HG02678 (cell line): ENCODE results near the gene ARMH3.

Experiments
- ATAC-seq: cut with Tn5 transposase; IDR thresholded peaks from one replicate; pipeline ENCODE4 v1.9.1; 2021; ENCODE audit warnings: mild to moderate bottlenecking, moderate library complexity; ENCODE audit not compliant: unreplicated experiment

The ARMH3 gene

DNA sequence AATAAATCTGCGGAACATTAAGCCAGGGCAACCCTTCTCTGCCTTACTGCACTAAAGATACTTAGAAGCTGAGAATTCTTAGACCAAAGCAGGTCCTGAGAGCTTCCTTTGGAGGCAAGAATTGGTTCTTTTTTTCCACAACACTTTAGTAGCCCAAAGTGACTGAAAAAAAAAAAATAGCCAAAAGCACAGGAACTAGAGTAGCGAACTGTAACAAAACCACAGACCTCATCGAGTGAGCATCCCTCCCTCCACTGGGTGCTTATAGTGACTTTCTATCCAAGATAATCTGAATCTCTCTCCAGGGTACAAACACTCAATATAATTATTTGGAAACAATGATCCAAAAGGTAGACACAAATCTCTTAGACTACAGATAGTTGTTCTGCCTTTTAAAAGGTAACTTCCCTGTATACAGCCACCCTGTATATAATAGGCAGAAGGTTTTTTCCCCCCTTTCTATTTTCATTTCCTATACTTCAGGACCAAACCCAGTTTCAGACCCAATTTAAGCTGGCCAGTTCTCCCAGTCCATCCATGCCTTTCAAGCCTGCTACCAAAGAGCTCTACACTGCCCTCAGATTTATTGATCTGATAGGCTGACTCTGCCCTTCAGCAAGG is 180.8 kb downstream of the ARMH3 start:
- ATAC-seq = no peak

DNA sequence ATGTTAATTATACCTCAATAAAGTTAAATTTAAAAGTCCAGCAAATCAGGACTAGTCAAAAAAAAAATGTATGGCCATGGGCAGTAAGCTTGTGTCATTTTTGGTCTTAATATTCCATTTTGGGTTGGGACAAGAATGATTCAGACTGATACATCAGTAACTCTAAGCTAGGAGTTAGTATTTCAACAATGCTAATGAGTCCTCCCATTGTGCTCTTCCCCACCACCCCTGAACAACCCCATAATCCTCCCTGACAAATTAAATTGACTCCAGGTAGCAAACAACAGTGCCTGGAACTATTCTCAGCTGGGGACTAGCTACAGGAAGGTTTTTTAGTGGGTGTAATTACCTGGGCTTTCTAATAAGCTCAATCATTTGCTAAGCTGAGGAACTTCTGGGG is 181.7 kb downstream of the ARMH3 start:
- no peak for ATAC-seq

DNA sequence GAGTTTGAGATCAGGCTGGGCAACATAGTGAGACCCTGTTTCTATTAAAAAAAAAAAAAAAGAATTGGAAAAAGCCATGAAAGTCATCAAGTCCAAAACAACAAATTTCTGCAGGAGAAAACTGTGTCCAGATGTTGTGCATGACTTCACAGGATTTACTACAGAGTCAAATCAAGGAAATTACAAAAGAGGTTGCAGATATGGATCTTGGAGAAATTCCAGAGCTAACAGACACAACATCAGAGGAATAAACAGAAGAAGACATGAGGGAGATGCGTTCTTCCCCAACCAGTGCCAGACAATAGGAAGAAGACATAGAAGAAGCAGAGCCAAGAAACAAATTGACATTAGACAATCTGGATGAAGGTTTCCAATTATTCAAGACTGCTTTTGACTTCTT is 188.0 kb downstream of the ARMH3 start:
- no peak for ATAC-seq

DNA sequence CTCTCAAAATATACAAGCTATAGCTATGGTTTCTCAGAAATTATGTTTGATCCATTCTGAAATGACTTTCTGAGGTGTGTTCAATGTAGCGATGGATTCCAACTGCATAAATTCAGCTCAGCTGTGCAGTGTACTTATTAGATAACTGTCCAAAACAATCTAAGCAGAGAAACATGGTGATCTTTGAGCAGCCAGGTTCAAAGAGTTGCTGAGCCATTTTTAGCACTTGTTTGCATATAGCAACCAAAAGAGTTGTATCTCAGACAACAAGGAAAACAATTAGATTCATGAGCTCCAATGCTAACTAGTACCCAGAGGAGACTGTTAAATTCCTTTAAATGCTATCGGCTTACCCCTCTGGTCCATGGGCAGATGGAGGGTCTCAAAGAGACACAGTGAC is 196.4 kb downstream of the ARMH3 start:
- no peak for ATAC-seq

DNA sequence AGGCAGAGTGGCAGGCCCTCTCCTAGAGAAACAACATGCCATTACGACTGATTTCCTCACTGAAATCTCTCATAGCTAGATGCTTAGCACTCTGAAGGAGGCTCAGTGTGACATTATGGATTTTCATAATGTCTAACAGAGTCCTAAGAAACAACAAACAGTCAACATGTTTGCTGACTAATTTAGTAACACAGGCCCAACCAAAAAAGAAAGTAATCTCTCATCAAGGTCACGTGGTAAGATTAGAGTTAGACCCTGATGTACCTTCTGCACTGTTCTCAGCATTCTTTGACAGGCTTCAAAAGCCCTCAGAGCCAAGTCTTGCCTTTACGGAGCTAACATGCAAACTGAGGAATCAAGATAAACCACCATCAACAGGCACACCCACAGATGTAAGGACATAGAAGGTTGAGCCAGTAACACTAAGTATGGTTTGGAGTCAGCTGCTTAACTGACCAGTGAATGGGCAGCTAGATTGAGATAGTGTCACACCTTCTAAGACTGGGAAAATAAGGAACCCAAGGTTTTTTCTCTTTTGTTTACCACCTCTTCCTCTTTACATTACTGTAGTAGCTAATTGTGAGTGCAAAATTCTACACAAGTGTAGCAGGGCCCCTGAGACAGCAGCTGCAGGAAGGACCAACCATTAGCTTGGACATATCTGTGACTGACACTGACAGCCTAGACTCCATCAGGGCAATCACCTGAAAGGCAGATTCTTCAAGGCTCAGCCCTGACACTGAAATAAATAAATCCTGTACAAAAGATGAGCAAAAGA is 197.1 kb downstream of the ARMH3 start:
- no peak for ATAC-seq

DNA sequence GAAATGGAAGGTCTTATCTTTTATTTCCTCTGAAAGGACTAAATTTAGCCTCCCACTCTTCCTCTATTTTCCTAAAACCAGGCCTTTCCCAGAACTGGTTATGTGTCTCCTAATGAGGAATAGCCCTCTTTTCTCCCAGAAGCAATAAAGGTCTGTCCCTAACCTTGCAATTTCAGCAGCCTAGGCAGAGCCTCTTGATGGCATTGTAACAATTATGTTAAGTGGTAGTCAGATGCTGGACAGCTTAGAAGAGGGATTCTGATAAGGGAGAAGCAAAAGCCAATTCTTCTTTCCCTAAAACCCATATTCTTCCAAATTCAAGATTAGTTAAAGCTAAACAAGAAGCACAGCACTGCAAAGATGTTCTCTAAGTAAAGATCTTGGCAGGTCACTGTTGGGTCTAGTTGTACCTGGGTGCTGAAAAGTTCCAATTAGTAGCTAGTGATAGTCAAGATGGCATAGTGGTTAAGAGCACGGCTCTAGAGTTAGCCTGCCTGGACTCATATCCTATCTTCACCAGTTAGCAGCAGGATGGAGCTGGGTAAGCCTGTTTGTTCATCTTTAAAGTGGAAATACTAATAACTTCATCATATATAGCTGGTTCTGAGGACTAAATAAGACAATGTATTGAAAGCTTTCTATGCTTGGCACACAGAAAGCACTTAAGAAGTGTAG is 198.0 kb downstream of the ARMH3 start:
- no peak for ATAC-seq

DNA sequence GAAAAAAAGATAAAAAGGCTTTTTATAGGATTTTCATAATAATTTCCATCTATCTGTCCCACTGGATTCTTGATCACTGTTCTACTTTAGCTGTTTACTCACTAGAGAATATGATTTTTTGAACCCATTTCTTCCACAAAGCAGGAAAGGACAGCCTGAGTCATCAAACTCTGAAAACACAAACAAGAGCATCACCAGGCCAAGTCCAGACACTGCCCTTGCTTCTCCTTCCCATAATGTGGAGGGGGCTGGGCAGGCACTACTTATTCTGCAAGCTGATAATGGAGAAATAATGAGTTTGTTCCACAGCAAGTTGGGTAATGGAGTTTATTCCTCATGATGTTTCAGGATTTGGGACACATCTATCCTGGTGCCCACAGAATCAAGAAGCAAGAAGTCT is 199.3 kb downstream of the ARMH3 start:
- no peak for ATAC-seq

DNA sequence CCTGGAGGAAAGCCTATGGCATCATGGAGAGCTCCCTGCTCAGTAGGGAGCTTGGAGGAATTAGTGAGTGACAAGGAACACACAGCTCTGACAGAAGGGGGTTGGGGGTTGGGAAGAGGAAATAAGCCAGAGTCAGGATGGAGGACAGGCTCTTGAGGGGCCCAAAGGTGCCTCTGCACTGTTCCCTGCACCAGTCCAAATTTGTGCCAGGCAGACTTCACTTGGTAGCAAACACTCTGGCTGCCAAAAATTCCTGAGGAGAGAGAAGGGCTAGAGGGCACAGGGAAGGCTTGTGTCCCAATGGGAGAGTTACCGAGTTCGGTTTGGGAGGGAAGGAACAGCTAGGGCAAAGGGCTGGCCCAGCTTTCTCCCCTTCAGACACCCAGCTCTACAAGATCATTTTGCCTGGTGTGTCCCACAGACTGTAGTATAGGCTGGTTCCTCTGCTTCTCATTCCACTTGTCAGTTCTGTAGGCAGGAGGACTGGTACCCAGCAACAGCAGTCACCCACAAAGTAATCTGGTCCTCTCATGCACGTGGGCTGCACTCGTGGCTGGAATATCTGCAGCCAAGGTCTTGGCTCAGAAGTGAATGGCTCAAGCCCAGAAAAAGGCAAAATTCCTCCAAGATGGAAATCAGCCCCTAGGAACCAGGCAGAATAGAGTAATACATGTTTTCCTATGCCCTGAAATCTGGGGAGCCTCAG is 204.4 kb downstream of the ARMH3 start:
- ATAC-seq = no peak

DNA sequence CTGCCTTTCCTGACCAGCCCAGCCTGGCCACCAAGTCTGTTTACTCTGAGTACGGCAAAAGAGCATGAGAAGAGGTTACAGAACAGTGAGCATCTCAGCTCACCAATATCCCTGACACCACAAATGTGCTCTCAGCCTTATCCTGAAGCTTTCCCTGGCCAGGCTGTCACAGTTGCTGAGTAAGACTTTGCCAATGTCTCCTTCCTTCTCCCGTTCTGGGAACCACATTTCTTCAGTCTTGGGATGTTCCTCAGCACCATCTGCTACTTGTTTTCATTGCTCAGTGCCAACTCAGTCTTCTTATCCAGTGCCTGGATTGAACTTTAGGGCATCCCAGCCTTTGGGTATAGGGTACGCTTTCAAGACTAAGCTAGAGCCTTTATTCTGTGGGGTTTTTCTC is 205.2 kb downstream of the ARMH3 start:
- no peak for ATAC-seq

DNA sequence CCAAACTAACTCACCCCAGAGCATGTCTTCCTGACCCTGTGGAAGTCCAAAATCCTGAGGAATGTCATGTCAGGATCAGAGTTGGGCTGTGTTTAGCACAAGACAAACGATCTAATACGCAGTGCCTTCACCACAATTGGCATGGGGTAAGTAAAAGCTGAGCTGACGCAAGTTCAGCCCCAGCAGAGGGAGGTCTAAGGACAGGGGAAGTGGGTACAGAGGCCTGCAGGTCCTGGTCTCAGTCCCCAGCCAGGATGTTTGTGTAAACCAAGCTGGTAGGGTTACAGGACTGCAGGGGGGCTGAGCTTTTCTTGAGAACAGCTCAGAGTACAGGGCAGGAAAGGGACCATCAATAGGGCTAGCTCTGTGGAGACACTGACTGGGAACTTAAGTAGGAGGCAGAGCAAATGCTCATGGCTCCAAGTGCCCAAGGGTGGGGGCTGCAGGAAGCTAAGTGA is 207.1 kb downstream of the ARMH3 start:
- ATAC-seq = no peak

DNA sequence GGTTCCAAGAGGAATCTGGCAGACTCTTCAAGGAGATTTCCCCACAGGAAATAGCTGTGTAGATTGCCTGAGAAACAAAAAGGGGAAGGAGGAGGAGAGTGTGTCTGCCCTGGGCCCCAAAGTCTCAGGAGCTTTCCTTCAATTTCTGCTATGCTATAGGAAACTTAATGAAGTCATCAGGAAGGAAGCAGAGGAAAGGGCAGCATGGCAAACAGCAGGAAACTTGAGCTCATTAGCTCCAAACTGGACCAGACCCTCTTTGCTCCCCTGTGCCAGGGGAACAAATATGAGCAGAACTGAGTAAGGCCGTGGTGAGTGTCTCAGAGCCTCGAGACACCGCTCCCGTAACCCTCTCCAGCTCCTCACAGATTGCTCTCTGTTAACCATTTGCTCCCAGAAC is 207.6 kb downstream of the ARMH3 start:
- no peak for ATAC-seq

DNA sequence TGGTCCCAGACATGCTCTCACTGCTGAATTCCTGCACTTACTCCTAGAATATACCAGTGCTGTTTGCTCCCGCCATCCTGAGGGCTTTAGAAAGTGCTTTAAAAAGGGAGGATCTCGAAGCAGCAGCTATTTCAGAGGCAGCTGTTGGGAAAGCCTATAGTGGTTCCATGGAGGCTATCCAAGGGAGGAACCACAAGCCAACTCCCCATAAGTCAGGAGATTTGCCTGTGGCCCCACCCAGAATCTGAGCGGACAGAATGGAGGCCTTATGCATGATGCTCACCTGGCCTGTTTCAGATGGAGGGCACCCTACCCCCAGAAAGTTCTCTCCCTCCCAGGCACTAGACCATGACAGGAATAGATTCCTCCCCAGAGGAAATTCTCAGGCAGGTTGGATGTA is 210.1 kb downstream of the ARMH3 start:
- ATAC-seq = no peak

DNA sequence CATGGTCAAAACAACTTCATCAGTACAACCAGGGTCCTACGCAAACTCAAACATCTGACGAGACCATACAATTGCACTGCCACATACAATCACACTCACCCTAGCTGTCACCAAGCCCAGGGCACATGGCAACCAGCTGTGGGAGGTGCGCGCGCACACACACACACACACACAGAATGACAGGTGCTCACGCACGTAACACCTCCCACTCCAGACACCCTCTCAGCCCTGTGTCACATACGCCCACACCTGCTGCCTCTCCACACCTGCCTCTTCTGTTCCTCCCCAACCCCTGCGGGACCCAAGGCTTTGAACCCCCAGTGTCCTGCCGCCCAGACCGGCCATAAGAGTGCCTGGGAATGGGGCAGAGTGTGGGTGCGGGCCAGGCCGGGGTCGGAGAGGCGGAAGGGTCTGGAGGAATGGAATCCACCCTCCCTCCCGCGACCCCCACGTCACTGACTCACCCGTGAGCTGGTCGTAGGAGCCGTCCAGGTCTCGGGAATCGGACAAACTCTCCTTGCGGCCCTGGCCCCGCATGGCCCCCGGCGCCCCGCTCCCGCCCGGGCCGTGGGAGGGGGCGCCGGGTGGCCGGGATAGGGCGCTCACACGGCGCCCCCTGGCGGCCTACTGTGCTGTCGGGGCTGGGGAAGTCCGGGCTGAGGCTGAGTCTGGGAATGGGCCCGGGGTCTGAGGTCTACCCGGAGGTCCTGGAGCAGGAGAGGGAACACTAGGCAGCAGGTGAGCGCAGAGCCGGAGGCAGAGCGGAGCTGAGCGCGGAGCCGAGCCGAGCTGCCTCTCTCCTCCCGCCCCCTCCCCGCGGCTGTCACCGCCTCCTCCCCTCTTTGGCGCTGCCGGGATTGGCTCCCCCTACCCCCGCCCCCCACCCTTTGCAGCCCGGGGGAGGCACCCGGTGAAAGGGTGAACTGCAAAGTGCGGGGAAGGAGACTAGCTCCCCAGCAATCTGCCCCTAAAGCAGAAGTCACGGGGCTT is 212.6 kb downstream of the ARMH3 start, which contains the start of gene KCNIP2:
Gene KCNIP2, minus strand, starts transcription at position 769 of the 990 bp plus-strand sequence. Its CDS starts 232 bp downstream, at position 537.
- ATAC-seq = no peak

DNA sequence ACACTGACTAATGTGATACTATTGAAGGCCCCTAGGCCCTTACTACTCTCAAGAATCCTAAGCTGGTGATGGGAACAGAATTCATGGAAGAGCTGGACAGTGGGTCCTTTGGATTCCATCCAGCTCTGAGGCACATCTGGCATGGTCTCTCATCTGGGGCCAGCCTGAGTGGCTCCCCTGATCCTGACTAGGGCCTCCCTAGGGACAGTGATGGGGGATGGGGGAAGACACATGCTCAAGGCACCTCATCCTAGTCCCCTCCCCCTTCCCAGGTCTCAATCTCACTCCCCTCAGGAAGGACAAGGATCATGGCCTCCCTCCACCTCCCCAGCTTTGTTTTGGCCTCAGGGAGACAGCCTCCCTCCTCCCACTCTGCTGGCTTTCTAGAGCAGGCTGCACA is 214.1 kb downstream of the ARMH3 start:
- ATAC-seq = no peak

DNA sequence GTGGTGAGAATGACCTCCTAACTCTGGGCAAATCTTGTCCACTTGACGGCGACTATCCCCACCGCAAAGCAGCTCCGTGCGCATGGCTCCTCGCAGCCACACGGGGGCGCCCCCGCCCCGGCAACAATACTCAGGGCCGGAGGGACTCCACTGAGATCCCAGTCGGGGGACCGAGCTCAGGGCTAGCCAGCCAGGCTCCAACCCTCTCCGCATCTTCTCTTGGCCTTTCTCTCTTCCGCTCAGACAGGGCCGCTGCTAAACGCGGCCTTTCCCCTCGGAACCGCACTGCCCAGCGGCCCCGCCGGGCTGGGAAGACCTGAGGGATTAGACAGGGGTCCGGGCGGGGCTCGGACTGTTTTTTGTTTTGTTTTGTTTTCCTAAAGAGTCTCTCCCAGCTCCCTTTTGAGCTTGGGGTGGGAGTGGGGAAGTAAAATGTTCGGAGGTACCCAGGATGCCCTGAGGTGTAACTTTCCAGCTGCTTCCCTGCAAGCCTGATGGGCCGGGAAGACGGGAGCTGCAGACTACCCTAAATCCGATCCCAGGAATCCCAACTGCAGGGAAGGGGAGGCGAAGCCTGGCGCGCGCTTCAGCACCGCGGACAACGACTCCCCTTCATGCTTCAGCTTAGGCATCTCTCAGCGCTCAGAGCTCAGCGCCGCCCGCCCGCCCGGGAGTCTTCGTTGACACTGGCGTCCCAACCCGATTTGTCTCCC is 215.1 kb downstream of the ARMH3 start:
- ATAC-seq = peak; percentile 75

DNA sequence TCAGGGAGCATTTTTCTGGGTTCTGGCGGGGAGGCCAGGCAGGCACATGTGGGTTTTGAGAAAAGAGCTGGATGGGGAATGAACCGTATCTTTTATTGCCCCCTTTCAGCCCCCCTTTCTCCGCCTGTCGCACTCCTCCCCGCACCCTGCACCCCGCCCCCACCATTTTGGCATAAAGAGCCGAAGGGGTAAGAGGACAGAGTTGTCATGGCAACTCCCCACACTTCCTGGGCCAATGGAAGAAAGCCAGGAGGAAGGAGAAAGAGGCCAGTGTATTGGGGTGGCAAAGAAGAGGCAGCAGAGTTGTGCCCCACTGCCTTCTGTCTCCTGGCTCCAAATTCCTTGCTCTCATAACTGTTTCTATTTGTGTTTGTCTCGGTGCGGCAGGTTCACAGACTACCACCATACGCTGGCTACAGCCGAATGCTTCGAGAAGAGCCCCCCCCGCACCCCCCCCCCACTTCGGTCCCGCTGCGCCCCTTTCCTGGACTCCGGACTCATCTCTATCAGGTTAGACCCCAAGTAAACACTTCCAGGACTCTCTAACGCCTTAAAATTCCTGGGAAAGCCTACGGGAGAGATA is 215.8 kb downstream of the ARMH3 start:
- ATAC-seq = no peak

DNA sequence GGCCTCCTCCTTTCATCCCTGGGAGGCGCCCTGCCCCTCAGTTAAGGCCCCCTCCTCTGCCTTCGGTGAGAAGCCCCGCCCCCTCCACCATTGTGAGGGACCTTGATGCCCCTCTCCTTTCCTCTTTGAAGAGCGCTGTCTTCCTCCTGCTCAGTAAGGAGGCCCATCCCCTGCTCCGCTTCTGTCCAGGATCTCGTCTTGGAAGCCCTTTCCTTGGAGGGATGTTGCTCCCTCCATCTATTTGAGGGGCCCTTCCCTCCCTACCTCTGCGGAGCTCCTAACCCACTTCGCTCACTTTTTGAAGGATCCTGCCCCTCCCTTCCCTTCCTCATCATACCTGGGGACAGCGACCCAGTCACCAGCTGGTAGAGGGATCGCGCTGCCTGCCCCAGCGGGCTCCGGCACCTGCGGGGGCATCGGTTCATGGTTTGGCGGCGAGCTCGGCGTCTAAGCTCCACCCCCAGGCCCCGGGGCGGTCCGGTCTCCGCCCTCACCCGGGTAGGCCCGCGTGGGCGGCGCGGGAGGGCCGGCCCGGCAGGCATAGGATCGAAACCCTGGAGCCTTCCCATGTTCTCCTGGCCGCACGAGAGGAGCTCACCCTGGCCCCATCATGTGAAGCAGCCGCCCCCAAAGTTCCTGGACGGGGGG is 216.4 kb downstream of the ARMH3 start:
- ATAC-seq = no peak

DNA sequence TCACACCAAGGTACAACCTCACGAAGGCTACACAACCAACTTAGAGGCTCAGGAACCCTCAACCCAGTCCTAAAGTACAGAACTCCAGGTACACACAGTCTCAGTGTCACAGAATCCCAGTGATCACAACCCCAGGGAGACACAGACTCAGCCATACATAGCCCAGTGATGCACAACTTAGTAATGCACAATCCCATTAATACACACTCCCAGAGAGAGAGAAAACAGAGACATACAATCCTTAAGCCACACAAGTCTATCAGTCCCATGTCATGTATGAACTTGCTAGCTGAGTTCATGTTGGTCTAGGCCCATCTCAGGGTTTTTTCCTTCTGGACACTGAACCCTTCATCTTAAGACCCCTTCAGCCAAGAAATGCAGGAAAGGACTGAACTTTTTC is 217.0 kb downstream of the ARMH3 start:
- no peak for ATAC-seq
